HFF-Myc (cell line): Measurements from ENCODE around the gene TWIST2.

ENCODE experiments used
- DNase-seq: peaks from one replicate; pipeline ENCODE4 v3.0.0-alpha.2; 2011; ENCODE audit warnings: low read depth; ENCODE audit errors: extremely low read depth
- H3K4me3 ChIP-seq: replicated peaks from 2 replicates; pipeline ENCODE4 v1.5.1; 2011; ENCODE audit warnings: low read depth, mild to moderate bottlenecking, control low read depth, low read length
- TF ChIP-seq, protein P1 (sequence below): IDR thresholded peaks from 2 replicates; pipeline ENCODE4 v1.5.1; 2012; ENCODE audit warnings: mild to moderate bottlenecking, low read depth, low read length, control low read depth; ENCODE audit errors: missing control alignments

The TWIST2 gene

DNA sequence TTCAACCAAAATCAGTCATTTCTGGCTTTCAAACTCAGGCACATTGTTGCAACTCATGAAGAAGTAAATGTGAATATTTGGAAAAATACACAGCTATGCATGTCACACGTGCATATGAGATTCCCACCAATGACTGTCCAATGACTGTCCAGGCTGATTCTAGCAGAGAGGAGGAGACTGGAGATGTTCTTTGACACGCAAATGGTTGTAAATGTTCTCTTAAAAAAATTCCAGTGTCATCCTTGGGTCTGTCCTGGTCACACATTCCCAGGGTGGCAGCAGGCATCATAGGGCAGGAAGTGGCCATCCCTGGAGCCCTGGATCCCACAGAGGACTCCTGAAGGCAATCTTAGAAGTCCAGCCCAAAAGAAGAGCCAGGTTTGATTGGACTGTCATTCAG, 40.9 kb downstream of the TWIST2 start:
- no peak overlapping the region for H3K4me3 ChIP-seq
- TF ChIP-seq, protein P1, sequence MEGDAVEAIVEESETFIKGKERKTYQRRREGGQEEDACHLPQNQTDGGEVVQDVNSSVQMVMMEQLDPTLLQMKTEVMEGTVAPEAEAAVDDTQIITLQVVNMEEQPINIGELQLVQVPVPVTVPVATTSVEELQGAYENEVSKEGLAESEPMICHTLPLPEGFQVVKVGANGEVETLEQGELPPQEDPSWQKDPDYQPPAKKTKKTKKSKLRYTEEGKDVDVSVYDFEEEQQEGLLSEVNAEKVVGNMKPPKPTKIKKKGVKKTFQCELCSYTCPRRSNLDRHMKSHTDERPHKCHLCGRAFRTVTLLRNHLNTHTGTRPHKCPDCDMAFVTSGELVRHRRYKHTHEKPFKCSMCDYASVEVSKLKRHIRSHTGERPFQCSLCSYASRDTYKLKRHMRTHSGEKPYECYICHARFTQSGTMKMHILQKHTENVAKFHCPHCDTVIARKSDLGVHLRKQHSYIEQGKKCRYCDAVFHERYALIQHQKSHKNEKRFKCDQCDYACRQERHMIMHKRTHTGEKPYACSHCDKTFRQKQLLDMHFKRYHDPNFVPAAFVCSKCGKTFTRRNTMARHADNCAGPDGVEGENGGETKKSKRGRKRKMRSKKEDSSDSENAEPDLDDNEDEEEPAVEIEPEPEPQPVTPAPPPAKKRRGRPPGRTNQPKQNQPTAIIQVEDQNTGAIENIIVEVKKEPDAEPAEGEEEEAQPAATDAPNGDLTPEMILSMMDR: no peak
- no peak for DNase-seq

DNA sequence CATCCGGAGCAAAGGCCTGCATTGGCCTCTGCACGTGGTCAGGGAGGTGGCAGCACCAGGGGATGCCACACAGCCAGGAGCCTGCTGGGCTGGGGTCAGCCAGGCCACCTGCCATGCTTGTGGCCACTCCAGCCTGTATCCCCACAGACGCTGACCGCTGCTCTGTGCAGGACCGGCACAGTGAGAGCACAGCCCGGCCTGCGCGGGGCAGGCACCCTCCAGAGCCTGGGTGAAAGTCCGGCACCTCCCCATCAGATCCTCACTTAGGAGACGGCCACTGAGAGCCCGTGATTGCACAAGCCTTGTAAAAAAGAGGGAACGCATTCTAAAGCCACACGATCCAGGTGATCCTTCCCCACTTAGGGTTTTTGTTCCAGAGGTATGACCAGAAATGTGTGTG, 42.2 kb downstream of the TWIST2 start:
- no peak for DNase-seq
- TF ChIP-seq, protein P1: no peak

GRCh38 chr2:238890618-238891456, 43.0 kb downstream of the TWIST2 start:
- TF ChIP-seq, protein P1: no peak
- peak overlapping the region; percentile 2; the same call in 1 of the 2 replicates for H3K4me3 ChIP-seq
- no peak for DNase-seq

More for the DNA sequence above, 42.2 kb downstream of the TWIST2 start:
- H3K4me3 ChIP-seq: no peak overlapping the region

- TF ChIP-seq, protein P1: no peak
- no peak for DNase-seq
- H3K4me3 ChIP-seq: peak overlapping the region; percentile 2
Measured at GRCh38 chr2:238891457-238892203, 43.7 kb downstream of the TWIST2 start.

DNA sequence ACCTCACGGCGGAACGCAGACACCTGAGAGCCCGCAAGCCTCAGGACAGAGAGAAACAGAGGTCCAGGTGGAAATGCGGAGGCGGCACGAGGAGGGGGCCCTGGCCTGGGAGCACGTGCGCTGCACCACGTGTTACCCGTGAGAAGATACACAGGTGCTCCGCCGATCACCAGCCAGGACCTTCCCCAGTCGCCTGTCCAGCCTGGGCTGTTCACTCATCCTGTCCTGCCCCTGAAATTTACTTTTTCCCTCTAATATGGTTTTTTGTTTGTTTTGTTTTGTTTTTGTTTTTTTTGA, 44.3 kb downstream of the TWIST2 start:
- TF ChIP-seq, protein P1: no peak
- no peak overlapping the region for H3K4me3 ChIP-seq
- DNase-seq: no peak

- TF ChIP-seq, protein P1: no peak
- H3K4me3 ChIP-seq: no peak overlapping the region
- no peak for DNase-seq
Measured at GRCh38 chr2:238892796-238893195, 44.9 kb downstream of the TWIST2 start.
